Tibial nerve (tissue), 4 donors: ENCODE data around the gene TENM4. TPM values are rescaled to one million over a fixed set of nuclear protein-coding genes. Genes with fewer than 3 reads are reported as not detected.

Source experiments
- DNase-seq, 2 donors: peaks; one replicate each; pipeline ENCODE4 v3.0.0-alpha.2; 2019; ENCODE audit warnings: low spot score in 2 of 2
- H3K27ac ChIP-seq, 4 donors: fragments of 200-600 bp; sonication (generic) in 3 of 4; one replicate each; pipeline ENCODE4 v1.5.1; 2017 to 2019; ENCODE audit warnings: mild to moderate bottlenecking in 1 of 4
- H3K27me3 ChIP-seq, 2 donors: fragments of 200-600 bp; sonication (generic) in 1 of 2; one replicate each; pipeline versions ENCODE4 v1.5.1 to v1.6.0; 2017 to 2019
- H3K36me3 ChIP-seq, 3 donors: fragments of 200-600 bp; sonication (generic); one replicate each; pipeline ENCODE4 v1.5.1; 2018 to 2019
- H3K4me1 ChIP-seq, 4 donors: fragments of 200-600 bp; sonication (generic) in 3 of 4; one replicate each; pipeline ENCODE4 v1.5.1; 2017 to 2019
- H3K4me3 ChIP-seq, 4 donors: fragments of 200-600 bp; sonication (generic) in 3 of 4; one replicate each; pipeline ENCODE4 v1.5.1; 2017 to 2019; ENCODE audit warnings: mild to moderate bottlenecking in 1 of 4, moderate library complexity in 1 of 4
- H3K9me3 ChIP-seq, 4 donors: fragments of 200-600 bp; sonication (generic) in 3 of 4; one replicate each; pipeline ENCODE4 v1.5.1; 2017 to 2019
- EP300 ChIP-seq, 2 donors: sonication (generic); formaldehyde crosslinking; IDR thresholded peaks; one replicate each; pipeline ENCODE4 v1.6.1; 2017; ENCODE audit warnings: antibody characterized with exemption in 2 of 2, mild to moderate bottlenecking in 1 of 2
- POLR2A ChIP-seq, 2 donors: fragments of 450-650 bp; IDR thresholded peaks; one replicate each; pipeline ENCODE4 v1.6.1; 2017; ENCODE audit warnings: antibody characterized with exemption in 2 of 2, mild to moderate bottlenecking in 2 of 2, moderate library complexity in 2 of 2
- WGBS, 2 donors: methylation state at CpG; one replicate each; pipeline ENCODE4 v1.1.5; 2018; 5-methylcytosine and 5-hydroxymethylcytosine counted together
- total RNA-seq, 4 donors: library from RNA; depleted of rRNA; stranded (reverse); fragments of >200 nt; gene quantifications; one replicate each; pipeline ENCODE4 v1.1.0, GENCODE V29; 2016
- TF ChIP-seq, protein P1 (sequence below), 5 experiments: fragments of 200-600 bp in 3 of 5; fragments of 450-650 bp in 2 of 5; sonication (generic) in 3 of 5; IDR thresholded peaks; one replicate each; pipeline ENCODE4 v1.5.1; 2016 to 2019; ENCODE audit warnings: antibody characterized with exemption in 5 of 5, mild to moderate bottlenecking in 3 of 5, moderate library complexity in 2 of 5

TENM4 gene
- total RNA-seq, 4 donors from 2014 or later: 15.3 to 36.3 (median 19.6) TPM

DNA sequence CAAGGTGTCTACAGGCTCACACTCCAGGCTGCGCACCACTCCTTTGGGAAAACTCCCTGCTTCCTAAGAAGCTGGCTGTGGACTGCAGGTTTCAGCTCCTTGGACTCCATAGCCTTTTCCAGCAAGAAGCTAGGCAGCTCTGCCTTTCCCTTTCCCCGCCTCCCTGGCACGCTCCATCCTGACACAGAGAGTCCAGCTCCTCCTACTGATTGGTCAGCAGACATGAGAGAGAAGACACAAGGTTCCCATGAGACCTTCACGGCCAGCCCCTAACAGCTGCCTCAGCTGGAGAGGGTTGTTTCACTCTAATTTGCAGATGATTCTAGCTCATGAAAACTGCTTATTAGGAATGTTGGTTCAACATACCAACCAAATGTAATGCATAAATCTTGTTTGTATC is 27.6 kb downstream of the TENM4 start:
- peaks cover 0 to 25% (median 2%) of the 10 kb centered on the region in 4 donors for H3K4me1 ChIP-seq
- 7 to 18% methylated on average over 4 of the region's 4 CpGs for WGBS, 2 donors
- H3K27ac ChIP-seq: no peak overlapping the region

DNA sequence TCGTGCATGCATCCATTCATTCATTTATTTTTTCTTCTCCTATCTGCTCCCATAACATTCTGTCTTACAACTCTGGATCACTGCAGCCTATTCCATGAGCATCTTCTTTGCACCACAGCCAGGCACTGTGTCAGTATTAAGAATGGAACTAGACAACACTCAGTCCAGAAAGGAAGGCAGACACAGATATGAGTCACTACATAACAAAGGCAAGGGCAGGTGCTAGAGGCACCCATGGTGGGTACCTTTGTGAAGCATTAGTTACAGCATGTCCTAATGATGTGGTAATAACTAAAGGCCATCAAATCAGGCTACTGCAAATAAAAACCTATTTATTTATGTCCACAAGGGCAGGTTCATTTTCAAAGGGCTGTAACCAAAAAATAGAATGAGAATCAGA is 28.1 kb downstream of the TENM4 start:
- H3K4me1 ChIP-seq: peaks cover 0 to 25% (median 2%) of the 10 kb centered on the region in 4 donors
- no peak for DNase-seq
- H3K4me3 ChIP-seq: no peak overlapping the region
- H3K27me3 ChIP-seq: no peaks in the 10 kb centered on the region
- no peak overlapping the region for H3K27ac ChIP-seq
- H3K36me3 ChIP-seq: no peaks in the 10 kb centered on the region
- TF ChIP-seq POLR2A (IDR thresholded peaks at IDR 0.05) (no peak), EP300 (IDR thresholded peaks at IDR 0.05) (no peak)
- TF ChIP-seq, protein P1, sequence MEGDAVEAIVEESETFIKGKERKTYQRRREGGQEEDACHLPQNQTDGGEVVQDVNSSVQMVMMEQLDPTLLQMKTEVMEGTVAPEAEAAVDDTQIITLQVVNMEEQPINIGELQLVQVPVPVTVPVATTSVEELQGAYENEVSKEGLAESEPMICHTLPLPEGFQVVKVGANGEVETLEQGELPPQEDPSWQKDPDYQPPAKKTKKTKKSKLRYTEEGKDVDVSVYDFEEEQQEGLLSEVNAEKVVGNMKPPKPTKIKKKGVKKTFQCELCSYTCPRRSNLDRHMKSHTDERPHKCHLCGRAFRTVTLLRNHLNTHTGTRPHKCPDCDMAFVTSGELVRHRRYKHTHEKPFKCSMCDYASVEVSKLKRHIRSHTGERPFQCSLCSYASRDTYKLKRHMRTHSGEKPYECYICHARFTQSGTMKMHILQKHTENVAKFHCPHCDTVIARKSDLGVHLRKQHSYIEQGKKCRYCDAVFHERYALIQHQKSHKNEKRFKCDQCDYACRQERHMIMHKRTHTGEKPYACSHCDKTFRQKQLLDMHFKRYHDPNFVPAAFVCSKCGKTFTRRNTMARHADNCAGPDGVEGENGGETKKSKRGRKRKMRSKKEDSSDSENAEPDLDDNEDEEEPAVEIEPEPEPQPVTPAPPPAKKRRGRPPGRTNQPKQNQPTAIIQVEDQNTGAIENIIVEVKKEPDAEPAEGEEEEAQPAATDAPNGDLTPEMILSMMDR (IDR thresholded peaks at IDR 0.05): no peak
- peaks cover 0 to 4% (median 0%) of the 10 kb centered on the region in 4 donors for H3K9me3 ChIP-seq
- WGBS, 2 donors: 85 to 89% methylated on average over 1 of the region's 1 CpG

More for the DNA sequence above, 27.6 kb downstream of the TENM4 start:
- peak; percentile 80 to 88 for DNase-seq
- H3K4me3 ChIP-seq: no peak overlapping the region
- H3K27me3 ChIP-seq: no peaks in the 10 kb centered on the region
- H3K36me3 ChIP-seq: no peaks in the 10 kb centered on the region
- TF ChIP-seq POLR2A (IDR thresholded peaks at IDR 0.05): no peak
- TF ChIP-seq, protein P1 (IDR thresholded peaks at IDR 0.05): no peak
- peaks cover 0 to 4% (median 0%) of the 10 kb centered on the region in 4 donors for H3K9me3 ChIP-seq

DNA sequence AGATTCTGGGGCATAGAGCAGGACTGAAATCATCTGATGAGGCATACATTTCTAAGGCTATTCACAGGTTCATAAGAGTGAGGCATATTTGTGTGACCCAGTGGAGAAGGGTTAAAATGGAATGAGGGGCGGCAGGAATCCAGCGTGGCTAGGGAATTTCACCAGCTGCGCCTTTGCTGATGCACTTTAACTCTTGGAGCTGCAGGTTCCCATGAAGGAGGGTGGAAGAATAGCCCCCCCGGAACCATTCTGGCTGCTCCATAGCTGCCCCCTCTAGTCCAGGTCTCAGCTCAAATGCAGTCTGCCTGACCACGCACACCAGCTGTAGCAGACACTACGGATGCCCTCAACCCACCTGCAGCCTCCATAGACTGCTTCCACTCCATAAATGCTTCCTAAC is 31.5 kb downstream of the TENM4 start:
- Histone ChIP-seq H3K4me3 (no peak overlapping the region), H3K9me3 (no peaks in the 10 kb centered on the region), H3K36me3 (no peaks in the 10 kb centered on the region), H3K27ac (no peak overlapping the region), H3K27me3 (no peaks in the 10 kb centered on the region), H3K4me1 (peaks cover 0 to 14% (median 1%) of the 10 kb centered on the region in 4 donors)
- 63 to 75% methylated on average over 6 of the region's 6 CpGs for WGBS, 2 donors
- no peak for DNase-seq
- TF ChIP-seq EP300 (IDR thresholded peaks at IDR 0.05): no peak
- no peak for TF ChIP-seq POLR2A (IDR thresholded peaks at IDR 0.05)
- TF ChIP-seq, protein P1 (IDR thresholded peaks at IDR 0.05): no peak

DNA sequence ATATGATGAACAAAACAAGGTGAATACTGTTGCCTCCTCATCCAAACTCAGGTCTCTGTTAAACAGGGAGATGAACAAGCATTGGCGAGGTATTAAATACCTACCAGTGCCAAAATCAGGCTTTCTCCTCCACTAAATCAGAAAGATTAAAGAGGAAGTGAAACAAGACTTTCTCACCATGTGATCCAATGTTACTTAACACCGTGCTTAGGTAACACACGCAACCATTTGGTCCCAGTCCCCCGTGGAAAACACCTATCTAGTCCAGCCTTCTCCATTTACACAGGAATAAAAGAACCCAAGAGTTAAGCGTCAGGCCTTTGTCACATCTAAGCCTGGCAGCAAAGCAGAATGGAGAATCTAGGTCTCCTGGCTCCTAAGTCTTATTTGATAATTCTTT is 34.5 kb downstream of the TENM4 start:
- Histone ChIP-seq H3K4me1 (no peaks in the 10 kb centered on the region), H3K36me3 (no peaks in the 10 kb centered on the region), H3K4me3 (no peak overlapping the region), H3K27ac (no peak overlapping the region), H3K27me3 (no peaks in the 10 kb centered on the region), H3K9me3 (no peaks in the 10 kb centered on the region)
- TF ChIP-seq EP300 (IDR thresholded peaks at IDR 0.05) (no peak), POLR2A (IDR thresholded peaks at IDR 0.05) (no peak)
- TF ChIP-seq, protein P1 (IDR thresholded peaks at IDR 0.05): no peak
- 73 to 85% methylated on average over 5 of the region's 5 CpGs for WGBS, 2 donors
- DNase-seq: no peak

DNA sequence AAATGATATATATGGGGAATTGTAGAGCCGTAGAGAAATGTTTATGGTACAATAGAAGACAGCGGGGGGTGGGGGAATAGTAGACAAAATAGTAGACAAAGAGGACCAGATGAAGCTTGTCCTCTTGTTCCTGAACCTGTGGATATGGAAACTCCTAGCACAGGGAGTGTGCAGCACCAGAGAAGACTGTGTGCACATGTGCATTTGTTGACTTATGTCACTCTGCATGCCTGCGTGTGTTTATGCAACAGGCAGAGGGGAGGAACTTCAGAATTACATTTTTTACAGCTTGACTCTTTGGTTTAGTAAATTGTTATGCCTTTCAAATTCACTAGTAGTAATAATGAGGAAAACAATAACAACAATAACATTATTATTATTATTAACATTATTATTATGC is 36.0 kb downstream of the TENM4 start:
- no peaks in the 10 kb centered on the region for H3K36me3 ChIP-seq
- no peak for TF ChIP-seq EP300 (IDR thresholded peaks at IDR 0.05)
- TF ChIP-seq POLR2A (IDR thresholded peaks at IDR 0.05): no peak
- TF ChIP-seq, protein P1 (IDR thresholded peaks at IDR 0.05): no peak
- WGBS, 2 donors: 75 to 79% methylated on average over 3 of the region's 3 CpGs
- no peak overlapping the region for H3K4me3 ChIP-seq
- no peaks in the 10 kb centered on the region for H3K4me1 ChIP-seq
- H3K27me3 ChIP-seq: no peaks in the 10 kb centered on the region
- H3K27ac ChIP-seq: no peak overlapping the region
- no peaks in the 10 kb centered on the region for H3K9me3 ChIP-seq
- DNase-seq: no peak
